ENCODE data around the gene AFDN.

Gene AFDN

DNA sequence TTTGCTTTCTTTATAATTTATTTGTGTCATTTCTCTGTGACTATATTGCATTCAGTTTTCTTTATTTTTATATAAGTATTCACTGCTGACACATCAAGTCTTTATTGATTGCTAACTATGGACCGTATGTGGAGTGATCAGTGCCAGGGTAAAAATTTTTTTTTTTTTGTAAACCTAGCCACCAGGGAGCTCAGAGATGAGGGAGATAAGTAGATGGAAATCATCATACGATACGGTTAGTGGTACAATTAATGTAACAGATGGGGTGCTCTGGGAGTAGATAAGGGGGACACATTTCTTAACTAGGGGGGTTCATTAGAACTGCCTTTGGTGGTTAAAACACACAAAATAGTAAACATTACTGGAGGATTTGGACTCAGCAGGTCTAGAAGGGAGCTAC lies 68.3 kb downstream of the AFDN start:
- H3K4me1 ChIP-seq (ENCODE audit: low read depth, poor library complexity, severe bottlenecking): peaks cover 9% of the 10 kb centered on the region
- no peak overlapping the region for H3K27ac ChIP-seq
- H2AFZ ChIP-seq (ENCODE audit: low read depth): no peak overlapping the region
- H3K4me2 ChIP-seq: no peak overlapping the region
- H3K4me3 ChIP-seq (IDR thresholded peaks at IDR 0.05; ENCODE audit: insufficient read depth, low read depth, low read length): no peak overlapping the region
- no peaks in the 10 kb centered on the region for H3K79me2 ChIP-seq (ENCODE audit: insufficient read depth, low read depth)
- no peaks in the 10 kb centered on the region for H4K20me1 ChIP-seq (ENCODE audit: insufficient read depth)
- H3K27me3 ChIP-seq (ENCODE audit: insufficient read depth, low read depth): no peaks in the 10 kb centered on the region
- no peaks in the 10 kb centered on the region for H3K36me3 ChIP-seq (ENCODE audit: insufficient read depth)
- H3K9ac ChIP-seq: no peak overlapping the region
- TF ChIP-seq, protein P1, sequence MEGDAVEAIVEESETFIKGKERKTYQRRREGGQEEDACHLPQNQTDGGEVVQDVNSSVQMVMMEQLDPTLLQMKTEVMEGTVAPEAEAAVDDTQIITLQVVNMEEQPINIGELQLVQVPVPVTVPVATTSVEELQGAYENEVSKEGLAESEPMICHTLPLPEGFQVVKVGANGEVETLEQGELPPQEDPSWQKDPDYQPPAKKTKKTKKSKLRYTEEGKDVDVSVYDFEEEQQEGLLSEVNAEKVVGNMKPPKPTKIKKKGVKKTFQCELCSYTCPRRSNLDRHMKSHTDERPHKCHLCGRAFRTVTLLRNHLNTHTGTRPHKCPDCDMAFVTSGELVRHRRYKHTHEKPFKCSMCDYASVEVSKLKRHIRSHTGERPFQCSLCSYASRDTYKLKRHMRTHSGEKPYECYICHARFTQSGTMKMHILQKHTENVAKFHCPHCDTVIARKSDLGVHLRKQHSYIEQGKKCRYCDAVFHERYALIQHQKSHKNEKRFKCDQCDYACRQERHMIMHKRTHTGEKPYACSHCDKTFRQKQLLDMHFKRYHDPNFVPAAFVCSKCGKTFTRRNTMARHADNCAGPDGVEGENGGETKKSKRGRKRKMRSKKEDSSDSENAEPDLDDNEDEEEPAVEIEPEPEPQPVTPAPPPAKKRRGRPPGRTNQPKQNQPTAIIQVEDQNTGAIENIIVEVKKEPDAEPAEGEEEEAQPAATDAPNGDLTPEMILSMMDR (conservative IDR thresholded peaks at IDR 0.05; ENCODE audit: low read depth, low read length): no peak

DNA sequence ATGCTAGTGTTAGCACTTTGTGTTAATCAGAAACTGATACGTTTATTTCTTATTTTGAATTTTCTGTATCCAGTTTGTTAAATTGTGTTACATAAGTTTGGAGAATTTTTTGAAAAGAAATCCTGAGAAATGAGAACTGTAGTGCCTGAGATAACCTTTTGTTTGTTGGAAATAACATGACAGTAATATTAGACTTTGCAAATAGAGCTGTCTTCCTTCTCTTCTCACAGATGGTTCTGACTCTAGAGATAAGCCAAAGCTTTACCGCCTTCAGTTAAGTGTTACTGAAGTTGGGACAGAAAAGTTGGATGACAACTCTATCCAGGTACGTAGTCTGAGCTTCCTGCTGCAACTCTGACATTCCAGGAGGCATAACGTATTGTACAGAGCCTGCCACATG lies 69.9 kb downstream of the AFDN start:
- TF ChIP-seq, protein P1 (conservative IDR thresholded peaks at IDR 0.05; ENCODE audit: low read depth, low read length): no peak
- Histone ChIP-seq H2AFZ (ENCODE audit: low read depth) (no peak overlapping the region), H3K36me3 (ENCODE audit: insufficient read depth) (no peaks in the 10 kb centered on the region), H3K4me1 (ENCODE audit: low read depth, poor library complexity, severe bottlenecking) (peaks cover 9% of the 10 kb centered on the region), H3K27ac (no peak overlapping the region), H3K4me3 (IDR thresholded peaks at IDR 0.05; ENCODE audit: insufficient read depth, low read depth, low read length) (no peak overlapping the region), H4K20me1 (ENCODE audit: insufficient read depth) (no peaks in the 10 kb centered on the region), H3K4me2 (no peak overlapping the region), H3K27me3 (ENCODE audit: insufficient read depth, low read depth) (no peaks in the 10 kb centered on the region), H3K9ac (no peak overlapping the region), H3K79me2 (ENCODE audit: insufficient read depth, low read depth) (no peaks in the 10 kb centered on the region)

DNA sequence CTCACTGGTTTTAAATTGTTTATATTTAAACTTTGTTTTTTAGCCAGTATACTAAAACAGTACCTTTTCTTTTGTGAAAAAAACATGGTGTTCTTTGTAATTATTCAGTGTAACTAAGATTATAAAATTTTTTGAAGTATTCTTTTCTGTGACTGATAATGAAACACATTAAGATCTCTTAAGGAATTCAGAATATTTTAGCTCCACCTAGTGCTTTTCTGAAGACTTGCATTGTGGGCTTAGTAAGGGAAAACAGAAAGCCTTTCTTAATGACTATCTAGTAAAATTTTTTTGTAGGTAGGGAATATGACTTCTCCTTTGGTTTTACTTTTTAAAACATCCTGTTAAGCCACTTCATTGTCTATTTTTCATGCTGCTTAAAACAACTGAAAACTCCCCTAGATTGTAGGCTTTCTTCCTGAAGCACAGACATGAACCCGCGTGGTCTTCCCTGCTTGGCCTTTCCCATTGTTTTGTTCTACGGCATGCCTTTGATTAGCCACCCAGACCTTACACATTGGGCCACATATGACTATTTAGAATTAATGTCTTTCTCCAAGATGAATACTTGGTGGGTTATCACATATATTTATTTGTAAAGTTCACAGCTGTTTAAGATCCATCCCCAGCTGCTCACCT lies 72.1 kb downstream of the AFDN start:
- TF ChIP-seq, protein P1 (conservative IDR thresholded peaks at IDR 0.05; ENCODE audit: low read depth, low read length): peak; percentile 69
- Histone ChIP-seq H4K20me1 (ENCODE audit: insufficient read depth) (no peaks in the 10 kb centered on the region), H3K79me2 (ENCODE audit: insufficient read depth, low read depth) (no peaks in the 10 kb centered on the region), H3K4me3 (IDR thresholded peaks at IDR 0.05; ENCODE audit: insufficient read depth, low read depth, low read length) (no peak overlapping the region), H3K9ac (no peak overlapping the region), H3K36me3 (ENCODE audit: insufficient read depth) (no peaks in the 10 kb centered on the region), H3K27ac (no peak overlapping the region), H3K27me3 (ENCODE audit: insufficient read depth, low read depth) (no peaks in the 10 kb centered on the region), H3K4me1 (ENCODE audit: low read depth, poor library complexity, severe bottlenecking) (no peaks in the 10 kb centered on the region), H3K4me2 (no peak overlapping the region), H2AFZ (ENCODE audit: low read depth) (no peak overlapping the region)

DNA sequence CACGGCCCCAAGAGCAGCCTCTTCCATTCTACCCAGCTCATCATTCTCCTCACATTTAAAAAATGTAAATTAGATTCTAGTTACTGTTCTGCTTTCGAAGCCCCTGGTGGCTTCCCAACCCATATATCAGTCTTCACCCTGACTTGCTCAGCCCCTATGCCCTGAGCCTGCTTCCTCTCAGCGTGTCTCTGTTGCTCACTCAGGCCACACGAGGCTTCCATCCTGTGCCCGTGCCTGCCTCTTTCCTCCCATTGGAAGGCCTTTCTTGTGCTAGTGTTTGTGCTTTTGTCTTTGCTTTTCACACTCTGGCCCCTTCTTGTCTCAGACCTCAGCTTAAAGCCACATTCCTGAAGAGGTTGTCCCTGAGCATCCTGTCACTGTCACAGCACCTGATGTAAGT lies 78.1 kb downstream of the AFDN start:
- TF ChIP-seq, protein P1 (conservative IDR thresholded peaks at IDR 0.05; ENCODE audit: low read depth, low read length): no peak

More for the DNA sequence above, 78.1 kb downstream of the AFDN start:
- Histone ChIP-seq H3K27ac (no peak overlapping the region), H3K9ac (no peak overlapping the region), H4K20me1 (ENCODE audit: insufficient read depth) (no peaks in the 10 kb centered on the region), H2AFZ (ENCODE audit: low read depth) (no peak overlapping the region), H3K79me2 (ENCODE audit: insufficient read depth, low read depth) (no peaks in the 10 kb centered on the region), H3K4me3 (IDR thresholded peaks at IDR 0.05; ENCODE audit: insufficient read depth, low read depth, low read length) (no peak overlapping the region), H3K27me3 (ENCODE audit: insufficient read depth, low read depth) (no peaks in the 10 kb centered on the region), H3K36me3 (ENCODE audit: insufficient read depth) (no peaks in the 10 kb centered on the region), H3K4me1 (ENCODE audit: low read depth, poor library complexity, severe bottlenecking) (no peaks in the 10 kb centered on the region), H3K4me2 (no peak overlapping the region)

Data from KMS-11 (cell line).